ENCODE data around the gene ADAMTS2.

Gene ADAMTS2

DNA sequence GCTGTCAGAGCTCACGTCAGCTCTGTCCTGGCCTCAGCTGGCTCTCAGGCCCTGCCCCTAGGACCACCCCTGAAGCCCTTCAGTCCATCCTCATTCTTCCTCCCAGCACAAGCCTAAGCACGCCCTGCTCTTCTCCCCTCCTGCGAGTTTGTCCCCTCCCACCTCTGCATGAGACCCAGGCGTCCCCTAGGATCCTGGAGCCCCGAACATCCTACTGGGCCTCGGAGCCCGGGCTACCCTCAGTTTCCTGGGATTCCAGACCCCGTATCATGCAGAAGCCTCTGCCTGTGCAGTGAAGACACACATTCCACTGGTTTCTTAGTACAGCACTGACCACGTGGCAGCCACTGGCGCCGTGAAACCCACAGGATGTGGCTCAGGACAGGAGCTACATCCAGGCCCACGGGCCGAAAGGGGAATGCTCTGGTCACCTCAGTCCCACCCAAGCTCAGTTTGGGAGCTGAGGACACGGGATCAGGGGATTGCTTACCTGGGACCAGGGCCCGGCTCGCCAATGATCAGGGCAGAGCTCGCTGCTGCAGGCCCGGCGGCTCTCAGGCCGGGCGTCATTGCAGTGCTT, 220.9 kb downstream of the ADAMTS2 start:
- TF ChIP-seq ZNF274 (IDR thresholded peaks at IDR 0.05; ENCODE audit: low read depth, low read length) = no peak
- no peak overlapping the region for H3K4me3 ChIP-seq (ENCODE audit: low read length)

DNA sequence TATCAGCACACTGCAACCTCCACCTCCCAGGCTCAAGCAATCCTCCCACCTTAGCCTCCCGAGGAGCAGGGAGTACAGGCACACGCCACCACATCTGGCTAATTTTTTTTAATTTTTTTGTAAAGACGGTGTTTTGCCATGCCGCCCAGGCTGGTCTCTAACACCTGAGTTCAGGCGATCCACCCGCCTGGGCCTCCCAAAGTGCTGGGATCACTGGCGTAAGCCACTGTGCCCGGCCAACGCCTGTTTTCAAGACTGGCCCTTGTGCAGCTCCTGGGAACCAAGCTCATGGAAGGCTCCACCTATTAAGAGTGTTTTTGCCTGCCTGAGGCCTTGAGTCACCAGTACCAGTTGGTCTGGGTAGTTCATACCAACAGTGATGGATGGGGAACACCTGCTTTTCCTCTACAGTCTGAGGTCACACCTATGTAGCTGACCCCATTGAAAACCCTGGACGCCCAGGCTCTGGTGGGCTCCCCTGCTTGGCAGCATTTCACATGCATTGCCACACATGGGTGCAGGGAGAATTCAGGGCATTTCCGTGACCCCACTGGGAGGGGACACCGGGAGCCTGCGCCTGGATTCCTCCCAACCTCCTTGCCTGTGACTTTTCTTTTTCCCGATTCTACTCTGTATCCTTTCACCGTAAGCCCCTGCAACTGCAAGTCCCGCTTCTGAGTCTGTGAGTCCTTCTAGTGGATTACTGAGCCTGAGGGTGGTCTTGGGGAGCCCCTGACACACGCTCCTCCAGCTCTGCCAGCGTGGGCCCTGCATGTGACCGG, 221.6 kb downstream of the ADAMTS2 start:
- H3K4me3 ChIP-seq (ENCODE audit: low read length) = no peak overlapping the region
- TF ChIP-seq ZNF274 (IDR thresholded peaks at IDR 0.05; ENCODE audit: low read depth, low read length) = no peak

DNA sequence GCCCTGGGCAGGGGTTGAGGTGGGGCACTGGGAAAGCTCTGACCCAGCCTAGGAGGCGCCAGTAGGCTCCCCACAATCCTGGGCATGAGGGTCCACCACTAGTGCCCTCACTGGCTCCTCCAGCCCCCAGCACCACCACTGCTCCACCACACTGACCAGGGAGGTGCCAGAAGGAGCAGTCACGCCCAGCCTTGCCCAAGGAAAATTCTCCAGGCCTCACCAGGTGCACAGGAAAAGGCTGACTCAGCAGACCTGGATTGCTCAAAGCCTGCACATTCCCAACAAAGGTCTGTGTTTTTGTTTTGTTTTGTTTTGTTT, 222.2 kb downstream of the ADAMTS2 start:
- TF ChIP-seq ZNF274 (IDR thresholded peaks at IDR 0.05; ENCODE audit: low read depth, low read length) = no peak
- H3K4me3 ChIP-seq (ENCODE audit: low read length) = no peak overlapping the region

DNA sequence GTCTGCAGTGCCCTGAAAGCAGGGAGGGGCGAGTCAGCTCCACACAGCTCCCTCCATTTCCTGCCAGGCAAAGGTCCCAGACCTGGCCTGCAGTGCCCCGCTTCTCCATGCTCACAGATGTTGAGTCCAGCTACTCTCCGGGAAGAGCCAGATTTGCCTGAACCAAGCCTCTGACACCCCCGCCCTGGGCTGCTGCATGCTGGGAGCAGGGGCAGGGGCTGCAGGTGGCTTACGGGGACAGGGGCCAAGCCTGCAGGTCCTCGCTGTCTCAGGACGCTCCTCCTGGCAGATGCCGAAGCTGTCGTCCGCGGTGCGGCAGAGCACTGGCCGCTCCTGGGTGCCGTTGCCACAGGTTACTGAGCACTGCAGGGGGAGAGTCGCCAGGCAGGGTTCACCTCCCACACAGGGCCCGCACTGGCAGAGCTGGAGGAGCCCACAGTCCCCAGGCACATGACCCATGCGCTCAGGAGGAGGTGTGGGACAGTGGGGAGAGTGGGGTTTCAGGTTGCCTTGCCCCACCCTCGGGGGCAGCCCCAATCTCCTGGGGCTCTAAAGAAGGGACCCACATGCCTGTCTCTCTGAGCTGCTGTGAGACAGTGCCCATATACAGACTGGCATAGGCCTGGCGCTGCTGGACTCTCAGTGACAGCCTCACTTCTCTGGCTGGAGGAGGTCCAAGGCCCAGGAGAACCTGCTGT, 222.7 kb downstream of the ADAMTS2 start:
- TF ChIP-seq ZNF274 (IDR thresholded peaks at IDR 0.05; ENCODE audit: low read depth, low read length) = no peak
- no peak overlapping the region for H3K4me3 ChIP-seq (ENCODE audit: low read length)

DNA sequence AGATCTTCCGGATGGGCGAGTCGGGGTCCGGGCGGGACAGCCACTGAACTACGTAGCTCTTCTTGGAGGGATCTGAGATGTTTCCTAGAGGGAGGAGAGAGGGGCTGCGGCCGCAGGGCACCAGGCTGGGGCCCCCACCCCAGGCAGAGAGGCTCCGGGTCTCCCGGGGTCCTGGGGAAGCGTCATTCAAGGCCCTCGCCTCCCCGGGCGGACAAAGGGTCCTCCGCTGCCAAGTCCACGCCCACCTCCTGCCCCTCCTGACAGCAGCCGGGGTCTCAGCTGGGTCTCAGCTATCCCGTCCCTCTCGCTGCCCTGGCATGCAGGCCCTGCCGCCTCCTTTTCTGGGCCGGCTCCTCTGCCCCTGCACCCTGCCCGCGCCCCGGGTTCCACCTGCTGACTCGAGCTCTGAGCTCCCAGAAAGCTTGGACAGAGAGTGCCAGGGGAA, 223.6 kb downstream of the ADAMTS2 start:
- H3K4me3 ChIP-seq (ENCODE audit: low read length) = no peak overlapping the region
- TF ChIP-seq ZNF274 (IDR thresholded peaks at IDR 0.05; ENCODE audit: low read depth, low read length) = no peak

DNA sequence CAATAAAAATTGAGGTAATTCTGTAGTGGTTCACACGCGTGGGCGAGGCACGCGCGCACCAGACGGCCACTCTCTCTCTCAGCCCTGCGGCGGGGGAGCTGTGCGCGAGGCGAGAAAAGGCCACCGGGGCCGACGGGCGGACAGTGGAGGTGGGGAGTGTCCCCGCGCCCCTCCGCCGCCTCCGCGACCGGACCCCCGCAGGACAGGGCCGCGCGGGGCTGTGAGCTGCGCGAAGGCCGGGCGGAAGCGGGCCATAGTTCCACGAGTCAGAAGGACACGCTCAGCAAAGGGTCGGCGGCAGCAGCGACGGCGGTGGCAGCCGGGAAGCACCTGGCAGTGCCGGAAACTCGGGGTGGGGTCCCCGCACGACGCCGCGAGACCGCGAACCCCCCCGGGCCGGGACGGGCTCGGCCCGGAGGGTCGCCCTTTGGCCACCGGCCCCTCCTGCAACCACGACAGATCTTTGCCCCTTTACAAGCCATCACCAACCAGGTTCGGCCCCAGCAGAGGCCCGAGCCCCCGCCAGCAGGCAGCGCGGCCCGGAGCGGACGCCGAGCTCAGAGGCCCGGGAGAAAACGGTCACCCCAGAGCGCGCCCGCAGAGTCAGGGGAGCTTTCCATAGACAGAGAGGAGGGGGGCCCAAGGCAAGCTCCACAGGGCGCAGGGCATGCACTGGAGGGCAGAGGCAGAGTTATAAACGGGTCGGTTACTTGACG, 224.2 kb downstream of the ADAMTS2 start:
- TF ChIP-seq ZNF274 (IDR thresholded peaks at IDR 0.05; ENCODE audit: low read depth, low read length) = no peak
- no peak overlapping the region for H3K4me3 ChIP-seq (ENCODE audit: low read length)

DNA sequence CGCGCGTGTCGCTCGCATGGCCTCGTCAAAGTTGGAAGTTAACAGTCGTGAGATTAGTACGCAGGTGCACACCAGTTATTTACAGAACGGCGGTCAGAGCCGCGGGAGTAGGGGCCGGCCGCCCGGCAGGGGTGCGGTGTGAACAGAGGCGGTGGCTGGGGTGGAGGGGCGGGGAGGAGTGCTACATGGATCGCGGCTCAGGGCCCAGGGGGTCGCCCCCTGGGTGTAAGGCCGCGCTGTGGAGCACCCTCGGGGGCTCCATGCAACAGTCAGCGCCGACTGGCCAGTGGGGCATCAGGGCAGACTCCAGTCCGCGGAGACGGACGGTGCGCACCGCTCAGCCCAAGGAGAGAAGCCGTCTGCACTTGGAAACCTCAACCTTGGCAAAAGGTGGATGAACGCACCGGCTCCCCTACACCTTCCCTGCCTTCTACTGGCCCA, 224.8 kb downstream of the ADAMTS2 start:
- H3K4me3 ChIP-seq (ENCODE audit: low read length) = no peak overlapping the region
- TF ChIP-seq ZNF274 (IDR thresholded peaks at IDR 0.05; ENCODE audit: low read depth, low read length) = no peak

DNA sequence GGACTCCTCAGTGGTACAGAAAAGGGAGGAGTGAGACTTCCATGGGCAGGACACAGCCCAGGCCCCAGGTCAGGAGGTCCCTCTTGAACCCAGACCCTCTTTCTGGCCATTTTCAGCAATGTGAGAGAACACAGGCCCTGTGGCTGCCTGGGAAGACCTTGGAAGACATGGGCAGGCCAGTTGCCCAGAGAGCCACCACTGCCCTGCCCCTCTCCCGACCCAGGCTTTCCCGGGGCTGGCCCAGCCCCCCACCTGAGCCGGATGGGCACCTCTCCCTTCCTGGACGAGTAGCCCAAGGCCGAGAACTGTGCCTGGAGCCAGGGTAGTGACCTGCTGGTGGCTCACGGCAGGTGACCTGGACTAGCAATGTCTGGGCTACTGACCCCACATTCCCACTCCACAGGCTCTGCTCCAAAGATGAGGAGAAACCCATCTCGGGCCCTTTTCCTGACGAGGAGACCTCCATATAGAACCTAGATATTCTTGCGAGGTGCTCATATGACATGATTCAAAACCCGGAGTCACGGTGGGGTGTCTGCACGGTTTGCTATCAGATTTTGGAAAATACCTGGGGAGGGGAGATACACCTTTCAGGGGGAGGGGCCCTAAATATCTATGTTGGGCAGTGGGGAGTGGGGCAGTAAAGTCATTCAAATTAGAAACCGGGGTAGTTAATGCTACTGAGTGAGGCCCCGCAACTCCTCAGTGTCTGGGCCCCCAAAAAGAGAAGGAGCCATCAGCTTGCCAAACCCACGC, 225.7 kb downstream of the ADAMTS2 start:
- H3K4me3 ChIP-seq (ENCODE audit: low read length) = no peak overlapping the region
- TF ChIP-seq ZNF274 (IDR thresholded peaks at IDR 0.05; ENCODE audit: low read depth, low read length) = no peak

DNA sequence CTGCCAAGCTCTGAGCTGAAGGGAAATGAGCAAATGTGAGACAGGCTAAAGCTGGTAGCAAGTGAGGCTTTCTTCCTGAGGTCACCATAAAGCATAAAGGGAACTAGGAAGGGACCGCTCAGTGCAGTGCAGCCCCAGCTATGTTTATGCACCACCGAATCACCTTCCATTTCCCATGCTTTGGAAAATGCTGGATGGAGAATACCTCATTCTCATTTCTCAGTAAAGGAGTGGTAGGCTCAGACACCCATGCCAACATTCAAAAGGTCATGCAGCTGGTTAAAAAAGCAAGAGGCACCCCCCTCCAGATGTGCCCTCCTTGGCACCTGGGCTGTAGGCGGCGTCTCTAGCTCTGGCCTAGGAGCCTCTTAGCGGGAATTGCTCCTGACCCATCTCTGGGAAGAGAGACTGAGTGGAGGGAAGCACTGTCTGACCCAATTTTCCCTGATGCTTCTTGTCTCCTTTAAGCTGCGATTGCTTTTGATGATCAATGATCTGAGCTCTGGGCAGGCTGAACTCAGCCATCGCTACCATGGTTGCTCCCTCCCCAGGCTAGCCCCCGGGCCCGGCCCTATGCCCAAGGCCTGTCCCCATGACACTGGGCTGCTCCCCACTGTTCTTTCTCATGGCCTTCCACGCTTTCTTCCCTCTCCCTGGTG, 226.4 kb downstream of the ADAMTS2 start:
- no peak for TF ChIP-seq ZNF274 (IDR thresholded peaks at IDR 0.05; ENCODE audit: low read depth, low read length)

DNA sequence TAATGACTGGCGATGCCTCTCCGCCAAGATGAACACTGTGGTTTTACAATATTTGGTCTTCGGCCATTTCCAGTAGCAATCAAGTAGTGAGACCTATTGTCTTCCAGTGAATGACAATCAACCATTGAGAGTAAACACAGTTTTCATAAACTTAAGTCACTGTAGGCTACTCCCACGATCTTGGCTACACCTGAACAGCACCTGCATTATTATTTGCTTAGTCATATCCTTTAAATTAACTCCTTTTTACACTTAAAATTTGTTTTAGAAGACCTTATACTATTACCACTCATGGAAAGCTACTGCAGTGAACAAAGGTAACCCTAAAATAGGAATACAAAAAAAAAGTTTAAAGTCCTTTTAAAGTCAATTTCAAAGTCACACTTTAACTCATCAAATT, 226.9 kb downstream of the ADAMTS2 start:
- no peak for TF ChIP-seq ZNF274 (IDR thresholded peaks at IDR 0.05; ENCODE audit: low read depth, low read length)
- H3K4me3 ChIP-seq (ENCODE audit: low read length) = no peak overlapping the region

More for the DNA sequence above, 226.4 kb downstream of the ADAMTS2 start:
- no peak overlapping the region for H3K4me3 ChIP-seq (ENCODE audit: low read length)

DNA sequence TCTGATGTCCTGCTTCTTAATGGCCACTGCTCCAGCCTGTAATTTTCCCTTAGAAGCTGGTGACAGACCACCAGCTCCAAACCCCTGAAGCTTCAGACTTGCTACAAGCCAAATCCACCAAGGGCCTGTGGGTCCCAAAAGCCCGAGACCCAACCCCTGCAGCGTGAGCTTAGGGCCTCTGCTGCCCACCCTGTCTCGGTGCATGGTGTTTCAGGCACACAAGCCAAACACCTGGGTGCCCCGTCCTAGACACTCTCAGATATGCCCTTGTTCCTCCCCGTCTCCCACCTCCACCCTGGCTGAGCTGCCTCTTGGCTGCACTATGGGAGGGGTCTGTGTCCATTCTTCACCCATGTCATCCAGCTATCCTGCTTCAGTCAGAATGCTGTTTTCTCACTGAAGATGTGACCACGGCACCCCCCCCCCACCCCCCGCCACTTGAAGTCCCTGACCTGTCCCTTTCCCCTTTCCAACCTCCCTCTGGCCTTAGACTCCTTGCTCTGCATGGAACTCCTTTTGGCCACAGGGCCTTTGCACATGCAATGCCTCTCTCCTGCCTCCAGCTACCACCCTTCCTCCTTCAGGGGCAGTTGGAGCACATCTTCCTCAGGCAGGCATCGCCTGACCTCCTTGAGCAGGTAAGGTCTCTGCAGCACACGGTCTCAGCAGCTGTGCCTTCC, 229.3 kb downstream of the ADAMTS2 start:
- H3K4me3 ChIP-seq (ENCODE audit: low read length) = no peak overlapping the region
- no peak for TF ChIP-seq ZNF274 (IDR thresholded peaks at IDR 0.05; ENCODE audit: low read depth, low read length)

DNA sequence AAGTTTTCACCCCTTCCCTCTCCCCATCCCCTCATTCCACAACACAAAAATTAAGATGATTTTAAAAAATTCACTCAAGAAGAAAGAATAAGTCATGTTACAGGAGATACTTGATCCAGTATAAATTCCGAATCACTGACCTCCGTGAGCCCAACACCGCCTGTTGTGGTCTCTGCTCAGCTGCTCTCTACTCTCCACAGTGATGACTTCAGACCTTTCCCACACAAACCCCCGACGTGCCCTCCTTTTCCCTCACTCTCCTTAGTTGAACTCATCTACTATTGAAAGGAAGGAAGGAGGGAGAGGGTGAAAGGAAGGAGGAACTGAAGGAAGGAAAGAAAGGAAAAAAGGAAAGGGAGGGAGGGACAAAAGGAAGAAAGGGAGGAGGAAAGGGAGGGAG, 230.0 kb downstream of the ADAMTS2 start:
- TF ChIP-seq ZNF274 (IDR thresholded peaks at IDR 0.05; ENCODE audit: low read depth, low read length) = no peak
- H3K4me3 ChIP-seq (ENCODE audit: low read length) = no peak overlapping the region

DNA sequence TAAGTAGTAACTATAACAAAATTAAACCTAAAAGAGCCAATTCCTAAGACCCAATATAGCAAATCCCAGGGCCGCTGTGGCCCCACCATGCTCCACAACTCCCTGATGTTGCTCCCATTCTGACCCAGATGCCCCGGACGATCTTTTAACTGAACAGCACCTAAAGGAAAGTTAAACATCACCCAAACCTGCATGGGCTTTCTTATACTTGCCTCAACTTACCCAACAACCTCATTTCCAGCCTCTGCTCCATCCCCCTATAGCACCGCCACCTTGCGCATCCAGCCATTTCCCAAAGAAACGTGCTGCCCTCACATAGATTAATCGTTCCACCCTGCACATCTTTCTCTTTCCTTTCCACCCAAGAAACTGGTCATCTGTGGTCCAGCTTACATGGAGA, 230.5 kb downstream of the ADAMTS2 start:
- no peak for TF ChIP-seq ZNF274 (IDR thresholded peaks at IDR 0.05; ENCODE audit: low read depth, low read length)
- no peak overlapping the region for H3K4me3 ChIP-seq (ENCODE audit: low read length)

Data from GM08714 (cell line).